CD4-positive, alpha-beta T cell treated with Interferon alpha-2 for 1 hour (primary cell): Measurements from ENCODE around the gene ZNF786.
"Not testable (repeated sequence)": the region's sequence is repeated elsewhere in the genome, so short reads cannot be mapped to it uniquely, and the experiment has no call there.

Experiments
- DNase-seq, 2 donors: peaks; one replicate each; pipeline ENCODE4 v3.0.0-alpha.2; 2020 to 2022

ZNF786 gene, protein sequence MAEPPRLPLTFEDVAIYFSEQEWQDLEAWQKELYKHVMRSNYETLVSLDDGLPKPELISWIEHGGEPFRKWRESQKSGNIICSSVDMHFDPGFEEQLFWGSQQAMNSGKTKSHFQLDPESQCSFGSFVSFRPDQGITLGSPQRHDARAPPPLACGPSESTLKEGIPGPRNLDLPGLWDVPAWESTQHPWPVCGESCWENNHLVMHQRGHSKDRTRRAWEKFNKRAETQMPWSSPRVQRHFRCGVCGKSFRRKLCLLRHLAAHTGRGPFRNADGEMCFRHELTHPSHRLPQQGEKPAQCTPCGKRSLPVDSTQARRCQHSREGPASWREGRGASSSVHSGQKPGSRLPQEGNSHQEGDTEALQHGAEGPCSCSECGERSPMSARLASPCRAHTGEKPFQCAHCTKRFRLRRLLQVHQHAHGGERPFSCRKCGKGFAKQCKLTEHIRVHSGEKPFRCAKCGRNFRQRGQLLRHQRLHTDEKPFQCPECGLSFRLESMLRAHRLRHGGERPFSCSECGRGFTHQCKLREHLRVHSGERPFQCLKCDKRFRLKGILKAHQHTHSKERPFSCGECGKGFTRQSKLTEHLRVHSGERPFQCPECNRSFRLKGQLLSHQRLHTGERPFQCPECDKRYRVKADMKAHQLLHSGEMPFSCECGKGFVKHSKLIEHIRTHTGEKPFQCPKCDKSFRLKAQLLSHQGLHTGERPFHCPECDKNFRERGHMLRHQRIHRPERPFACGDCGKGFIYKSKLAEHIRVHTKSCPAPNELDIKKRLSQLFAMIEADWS

DNA sequence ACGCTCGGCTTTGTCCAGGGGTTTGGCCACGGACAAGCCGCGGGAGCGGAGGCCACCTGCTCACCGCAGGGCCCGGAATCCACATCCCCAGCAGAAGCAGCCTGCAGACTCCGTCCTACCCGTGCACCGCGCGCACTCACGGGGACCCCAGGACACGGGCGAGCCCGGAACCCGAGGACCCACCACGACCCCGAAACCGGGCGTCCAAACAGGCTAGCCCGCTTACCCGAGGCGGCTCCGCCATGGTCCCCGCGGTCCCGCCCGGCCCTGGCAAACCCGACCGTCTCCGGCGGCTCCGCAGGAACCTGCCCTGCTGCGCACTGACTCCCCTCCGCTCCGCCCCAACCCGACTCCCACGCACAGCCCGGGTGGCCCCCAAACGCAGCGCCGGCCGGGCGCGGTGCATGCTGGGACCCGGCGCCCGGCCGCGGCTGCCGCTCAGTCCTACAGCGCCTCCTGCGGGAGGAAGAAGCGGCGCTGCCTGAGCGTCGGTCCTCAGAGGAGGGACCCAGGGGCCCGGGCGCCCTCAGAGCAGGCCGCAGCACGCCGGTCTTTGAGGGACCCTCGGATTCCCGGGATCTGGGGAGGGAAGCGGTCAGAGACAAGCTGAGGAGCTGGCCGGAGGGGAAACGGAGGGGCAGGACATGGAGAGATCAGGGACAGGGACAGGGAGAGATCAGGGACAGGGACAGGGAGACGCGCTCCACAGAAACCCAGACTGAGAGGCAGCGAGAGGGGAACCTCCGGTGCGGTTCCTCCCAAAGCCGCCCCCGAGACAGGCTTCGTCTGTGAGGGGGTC is at the start of gene ZNF786:
Gene ZNF786 (minus strand): TSS at position 322 of the 799 bp plus-strand sequence. CDS start 78 bp downstream, at position 244.
- peak; percentile 90 to 93 for DNase-seq

DNA sequence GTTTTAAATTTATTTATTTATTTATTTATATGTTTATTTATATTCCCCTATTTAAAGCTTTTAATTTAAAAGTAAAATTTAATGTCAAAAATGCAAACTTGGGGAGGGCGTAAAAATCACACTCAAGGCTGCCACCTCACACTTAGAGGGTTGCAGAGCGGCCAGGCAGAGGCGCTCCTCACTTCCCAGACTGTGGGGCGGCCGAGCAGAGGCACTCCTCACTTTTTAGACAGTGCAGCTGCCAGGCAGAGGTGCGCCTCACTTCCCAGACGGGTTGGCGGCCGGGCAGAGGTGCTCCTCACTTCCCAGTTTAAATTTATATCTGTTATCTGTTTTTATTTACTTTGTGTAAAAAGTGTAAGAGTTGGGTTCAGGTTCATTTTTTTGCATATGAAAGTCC is 45.6 kb upstream of the ZNF786 start:
- no peak for DNase-seq

DNA sequence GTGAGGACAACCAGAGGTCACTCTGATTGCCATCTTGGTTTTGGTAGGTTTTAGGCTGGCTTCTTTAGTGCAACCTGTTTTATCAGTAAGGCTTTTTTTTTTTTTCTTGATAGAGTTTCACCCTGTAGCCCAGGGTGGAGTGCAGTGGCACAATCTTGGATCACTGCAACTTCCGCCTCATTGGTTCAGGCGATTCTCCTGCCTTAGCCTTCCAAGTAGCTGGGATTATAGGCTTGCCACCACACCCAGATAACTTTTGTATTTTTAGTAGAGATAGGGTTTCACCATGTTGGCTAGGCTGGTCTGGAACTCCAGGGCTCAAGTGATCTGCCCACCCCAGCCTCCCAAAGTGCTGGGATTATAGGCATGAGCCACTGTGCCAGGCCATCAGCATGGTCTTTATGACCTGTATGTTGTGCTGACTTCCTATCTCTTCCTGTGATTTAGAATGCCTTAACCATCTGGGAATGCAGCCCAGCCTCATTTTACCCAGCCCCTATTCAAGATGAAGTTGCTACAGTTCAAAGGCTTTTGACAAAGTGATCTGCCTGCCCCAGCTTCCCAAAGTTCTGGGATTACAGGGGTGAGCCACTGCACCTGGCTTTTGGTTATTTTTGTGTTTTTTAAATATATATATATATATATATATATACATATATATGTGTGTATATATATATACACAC is 42.7 kb upstream of the ZNF786 start:
- DNase-seq: no peak

DNA sequence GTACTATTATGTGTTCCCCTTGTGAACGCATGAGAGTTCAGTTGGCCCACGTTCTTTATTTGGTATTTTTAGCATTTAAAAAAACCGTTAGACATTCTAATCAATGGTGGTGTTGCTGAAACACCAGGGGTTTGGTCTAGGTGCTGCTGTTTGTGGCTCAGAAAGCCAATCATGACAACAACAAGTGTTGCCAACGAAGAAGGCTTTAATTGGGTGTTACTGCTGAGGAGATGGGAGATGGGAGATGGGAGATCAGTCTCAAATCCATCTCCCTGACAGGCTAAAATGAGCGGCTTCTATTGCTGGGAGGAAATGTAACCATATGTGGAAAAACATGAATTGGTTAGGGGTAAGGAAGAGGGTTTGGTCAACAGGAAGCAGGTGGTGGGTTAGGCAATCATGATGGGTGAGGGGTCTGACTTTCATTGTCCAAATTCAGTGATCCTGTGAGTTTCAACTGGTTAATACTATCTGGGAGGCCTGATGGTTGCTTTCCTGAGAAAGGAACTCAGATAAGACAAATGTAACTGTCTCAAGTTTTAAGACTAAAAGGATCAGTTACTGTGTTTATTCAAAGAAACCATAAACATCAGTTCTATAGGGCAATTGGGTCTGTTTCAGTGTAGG is 40.2 kb upstream of the ZNF786 start:
- DNase-seq: no peak

DNA sequence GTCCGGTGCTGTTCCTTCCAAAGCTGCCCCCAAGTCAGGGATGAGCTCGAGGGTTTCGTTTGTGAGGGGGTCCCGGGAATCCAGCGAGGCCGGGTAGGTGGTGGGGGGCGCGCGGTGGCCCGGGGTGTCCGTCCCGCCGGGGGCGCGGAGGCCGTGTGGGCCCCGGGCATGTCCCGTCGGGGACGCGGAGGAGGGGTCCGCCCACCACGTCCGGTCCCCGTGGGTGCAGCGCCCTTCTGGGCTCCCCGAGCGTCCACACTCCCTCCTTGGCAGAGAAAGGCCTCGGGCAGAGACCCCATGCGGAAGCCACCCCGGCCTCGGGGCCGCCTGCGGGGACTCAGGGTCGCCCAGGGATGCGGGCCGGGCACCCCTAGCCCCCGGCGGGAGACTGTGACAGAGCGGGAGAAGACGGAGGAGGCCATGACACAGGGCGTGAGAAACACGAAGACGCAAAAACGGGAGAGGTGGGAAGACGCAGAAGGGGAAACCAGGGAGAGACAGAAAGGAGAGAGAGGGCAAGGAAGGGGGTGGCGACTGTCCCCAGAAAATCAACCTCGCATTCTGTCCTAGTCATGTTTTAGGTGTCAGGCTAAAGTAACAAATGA is 36.2 kb upstream of the ZNF786 start:
- peak; percentile 25 to 64 for DNase-seq

DNA sequence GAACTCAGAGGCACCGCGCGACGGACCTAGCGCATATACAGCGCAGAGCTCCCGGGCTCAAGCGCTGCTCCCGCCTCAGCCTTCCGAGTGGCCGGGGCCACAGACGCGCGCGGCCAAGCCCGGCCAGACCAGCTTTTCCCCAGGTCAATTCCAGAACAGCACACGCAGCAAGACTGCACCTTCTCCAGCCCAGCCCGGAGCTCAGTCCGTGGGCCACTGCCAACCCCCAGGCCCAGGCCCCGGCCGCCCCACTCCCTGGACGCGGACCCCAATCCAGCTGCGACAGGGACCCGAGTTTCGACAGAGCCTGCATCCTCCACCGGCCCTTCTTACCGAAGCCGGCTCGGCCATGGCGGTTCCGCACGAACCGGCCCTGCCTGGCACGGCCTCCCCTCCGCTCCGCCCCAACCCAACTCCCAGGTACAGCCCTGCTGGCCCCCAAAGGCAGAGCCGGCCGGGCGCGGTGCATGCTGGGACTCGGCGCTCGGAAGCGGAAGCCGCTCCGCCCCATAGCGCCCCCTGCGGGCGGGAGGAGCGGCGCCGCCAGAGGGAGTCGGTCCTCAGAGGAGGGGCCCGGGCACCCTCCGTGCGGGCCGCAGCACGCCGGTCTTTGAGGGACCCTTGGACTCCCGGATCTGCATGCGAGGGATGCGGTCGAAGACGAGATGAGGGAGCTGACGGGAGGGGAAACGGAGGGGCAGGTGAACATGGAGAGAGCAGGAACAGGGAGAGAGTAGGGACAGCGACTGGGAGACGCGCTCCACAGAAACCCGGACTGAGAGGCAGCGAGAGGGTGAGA is 35.5 kb upstream of the ZNF786 start, which contains the start of gene ZNF425:
Gene ZNF425 (minus strand): TSS at position 462 of the 799 bp plus-strand sequence. CDS start 111 bp downstream, at position 351.
- DNase-seq: peak; percentile 90 to 95

DNA sequence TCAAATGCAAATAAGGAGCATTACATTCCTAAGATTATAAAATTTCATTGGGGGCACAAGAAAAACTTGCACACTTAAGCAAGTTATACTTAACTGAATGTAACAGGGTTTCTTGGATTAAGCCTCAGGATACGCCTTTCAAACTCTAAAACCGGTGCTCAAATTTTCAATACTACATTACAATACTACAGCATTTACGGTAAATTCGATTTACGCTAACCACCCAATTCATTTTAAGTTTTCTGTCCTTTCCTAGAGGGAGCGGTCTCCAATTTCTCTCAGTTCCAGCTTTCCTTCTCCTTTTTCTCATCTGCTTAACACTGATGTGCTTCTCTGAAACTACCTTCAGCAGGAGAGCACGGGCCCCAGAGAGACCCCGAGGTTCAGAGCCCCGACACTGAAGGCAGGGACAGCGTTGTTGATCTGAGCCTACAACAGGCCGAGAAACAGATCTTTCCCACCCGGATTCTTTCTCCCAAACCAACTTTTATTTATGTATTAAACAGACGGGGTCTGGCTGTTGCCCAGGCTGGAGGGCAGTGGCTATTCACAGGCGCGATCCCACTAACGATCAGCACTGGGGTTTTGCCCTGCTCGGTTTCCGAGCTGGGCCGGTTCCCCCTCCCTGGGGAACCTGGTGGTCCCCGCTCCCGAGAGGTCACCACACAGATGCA is 34.8 kb upstream of the ZNF786 start:
- no peak for DNase-seq

DNA sequence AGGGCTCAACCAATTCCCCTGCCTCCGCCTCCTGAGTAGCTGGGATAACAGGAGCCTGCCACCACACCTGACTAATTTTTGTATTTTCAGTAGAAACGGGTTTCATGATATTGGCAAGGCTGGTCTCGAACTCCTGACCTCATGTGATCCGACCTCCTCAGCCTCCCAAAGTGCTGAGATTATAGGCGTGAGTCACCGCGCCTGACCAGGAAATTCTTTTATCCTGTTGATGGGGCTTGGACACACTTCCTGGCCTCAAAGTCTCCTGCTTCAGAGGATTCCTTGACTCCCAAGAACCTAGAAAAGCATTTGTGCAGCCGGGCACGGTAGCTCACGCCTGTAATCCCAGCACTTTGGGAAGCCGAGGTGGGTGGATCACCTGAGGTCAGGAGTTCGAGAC is 19.5 kb upstream of the ZNF786 start:
- no peak for DNase-seq

DNA sequence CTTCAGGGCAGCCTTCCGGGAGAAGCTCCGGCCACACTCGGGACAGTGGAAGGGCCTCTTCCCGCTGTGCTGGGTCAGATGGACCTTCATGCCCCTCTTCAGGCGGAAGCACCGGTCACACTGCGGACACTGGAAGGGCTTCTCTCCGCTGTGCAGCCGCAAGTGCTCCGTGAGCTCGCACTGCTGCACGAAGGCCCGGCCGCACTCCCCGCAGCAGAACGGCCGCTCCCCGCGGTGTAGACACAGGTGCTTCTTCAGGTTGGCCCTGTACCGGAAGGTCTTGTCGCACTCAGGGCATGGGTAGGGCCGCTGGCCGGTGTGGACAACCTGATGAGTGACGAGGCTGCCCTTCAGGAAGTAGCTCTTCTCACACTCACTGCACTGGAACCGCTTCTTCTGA is 14.2 kb upstream of the ZNF786 start:
- DNase-seq: no peak

DNA sequence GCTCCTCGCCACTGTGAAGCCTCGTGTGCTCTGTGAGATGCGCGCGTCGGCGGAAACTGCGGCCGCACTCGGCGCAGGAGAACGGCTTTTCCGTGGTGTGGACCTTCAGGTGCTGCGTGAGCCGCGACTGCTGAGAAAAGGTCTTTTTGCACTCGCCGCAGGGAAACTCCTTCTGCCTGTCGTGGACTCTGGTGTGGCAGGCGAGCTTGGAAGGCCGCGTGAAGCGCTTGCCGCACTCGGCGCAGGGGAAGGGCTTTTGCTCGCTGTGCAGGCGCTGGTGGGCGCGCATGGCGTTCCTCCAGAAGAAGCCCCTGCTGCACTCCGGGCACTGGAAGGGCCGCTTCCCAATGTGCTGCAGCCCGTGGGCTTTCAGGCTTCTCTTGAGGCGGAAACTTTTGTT is 13.7 kb upstream of the ZNF786 start:
- no peak for DNase-seq

DNA sequence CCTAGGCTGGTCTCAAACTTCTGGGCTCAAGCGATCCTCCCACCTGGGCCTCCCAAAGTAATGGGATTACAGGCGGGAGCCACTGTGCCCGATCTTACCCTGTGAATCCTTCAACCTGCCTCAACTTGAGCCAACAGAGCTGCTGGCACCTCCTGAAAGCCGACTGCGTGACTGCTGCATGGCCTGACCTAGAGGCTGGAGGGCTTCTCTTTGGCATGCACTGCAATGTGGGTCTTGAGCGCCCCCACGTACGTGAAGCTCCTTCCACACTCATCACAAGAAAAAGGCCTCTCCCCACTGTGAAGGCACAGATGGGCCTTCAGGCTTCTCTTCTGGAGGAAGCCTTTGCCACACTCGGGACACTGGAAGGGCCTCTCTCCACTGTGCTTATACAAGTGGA is 12.9 kb upstream of the ZNF786 start:
- no peak for DNase-seq

DNA sequence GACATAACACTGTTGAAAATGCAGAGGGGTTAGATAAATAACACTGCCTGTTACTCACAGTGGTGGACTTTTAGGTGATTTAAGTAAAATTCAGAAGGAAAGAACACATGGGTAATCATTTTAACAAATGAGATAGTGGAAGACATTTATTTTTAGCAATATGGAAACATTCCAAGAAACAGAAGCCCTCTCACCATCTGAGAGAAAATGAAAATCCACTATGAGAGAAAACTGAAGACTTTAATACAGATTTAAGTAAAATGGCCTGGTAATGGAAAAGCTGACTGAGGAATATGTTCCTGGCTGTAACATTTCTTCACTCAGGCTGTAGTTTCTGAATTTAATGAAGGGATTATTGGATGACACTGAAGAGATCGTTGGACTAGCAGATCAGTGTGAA is 12.1 kb upstream of the ZNF786 start:
- DNase-seq: no peak

DNA sequence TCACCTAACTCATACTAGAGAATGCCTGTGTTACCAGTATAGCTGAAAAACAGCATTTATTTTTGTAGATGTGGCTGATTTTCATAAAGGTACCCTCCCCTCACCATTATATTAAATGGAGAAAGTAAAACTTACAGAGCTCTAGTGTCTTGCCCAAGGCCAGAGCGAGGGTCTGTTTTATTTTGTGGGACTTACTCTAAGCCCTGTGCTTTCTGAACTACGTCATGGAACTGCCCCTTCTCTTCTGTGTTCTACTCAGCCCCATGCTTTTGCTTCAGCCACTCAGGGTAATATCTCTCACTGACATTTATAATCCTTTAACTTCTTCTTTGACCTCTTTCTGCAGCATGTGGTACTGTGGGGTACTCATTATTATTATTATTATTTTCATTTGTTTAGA is 10.3 kb upstream of the ZNF786 start:
- no peak for DNase-seq

DNA sequence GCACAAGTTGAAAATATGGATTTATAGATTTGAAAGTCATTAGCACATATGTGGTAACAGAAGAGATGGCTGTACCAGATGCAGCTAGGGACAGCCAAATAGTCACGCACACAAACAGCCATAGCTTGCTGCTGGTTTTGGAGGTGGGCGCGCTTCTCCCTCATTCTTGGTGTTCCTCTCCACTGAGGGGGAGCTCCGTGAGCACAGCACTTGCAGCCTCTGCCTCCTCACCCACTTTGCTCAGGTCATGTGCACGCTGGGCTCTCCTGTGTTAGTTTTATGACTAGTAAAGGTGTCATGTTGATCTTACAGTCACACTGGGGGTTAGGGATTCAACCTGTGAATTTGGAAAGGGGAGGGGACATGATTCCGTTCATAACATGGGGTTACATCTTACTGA is 8.5 kb upstream of the ZNF786 start:
- DNase-seq: no peak

DNA sequence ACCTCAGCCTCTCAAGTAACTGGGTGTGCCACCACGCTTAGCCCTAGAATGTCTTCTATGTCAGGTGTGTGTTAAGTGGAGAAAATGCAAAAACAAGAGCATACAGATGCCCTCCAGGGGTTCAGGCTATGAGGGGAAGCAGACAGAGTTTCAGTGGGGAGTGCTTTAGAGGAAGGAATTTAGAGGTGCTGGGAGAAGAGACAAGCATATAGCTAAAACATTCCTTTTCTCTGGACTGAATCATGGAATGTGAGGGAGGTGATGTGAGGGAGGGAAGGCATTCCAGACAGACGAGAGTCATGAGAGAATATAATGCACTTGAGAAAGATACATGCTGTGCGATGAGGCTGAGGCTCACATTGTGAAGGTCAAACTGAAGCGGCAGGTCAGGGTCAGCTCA is 6.6 kb upstream of the ZNF786 start:
- DNase-seq: no peak

DNA sequence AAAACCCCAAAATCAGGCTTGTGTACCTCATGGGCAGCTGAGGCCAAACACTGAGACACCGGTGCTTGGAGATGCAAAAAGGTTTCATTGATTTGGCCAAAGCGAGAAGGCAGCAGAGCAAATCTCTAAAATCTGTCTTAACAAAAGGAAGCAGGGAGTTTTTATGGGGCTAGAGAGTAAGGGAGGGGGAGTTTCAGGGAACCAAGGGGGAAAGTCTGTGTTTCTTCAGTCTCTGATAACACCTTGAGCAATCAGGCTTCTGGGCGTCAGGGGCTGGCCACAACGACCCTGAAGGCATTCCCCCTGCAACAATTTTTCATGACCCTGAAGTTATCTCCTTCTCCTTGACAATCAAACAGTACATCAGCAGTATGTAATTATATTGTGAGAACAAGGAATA is 2.7 kb upstream of the ZNF786 start:
- no peak for DNase-seq

DNA sequence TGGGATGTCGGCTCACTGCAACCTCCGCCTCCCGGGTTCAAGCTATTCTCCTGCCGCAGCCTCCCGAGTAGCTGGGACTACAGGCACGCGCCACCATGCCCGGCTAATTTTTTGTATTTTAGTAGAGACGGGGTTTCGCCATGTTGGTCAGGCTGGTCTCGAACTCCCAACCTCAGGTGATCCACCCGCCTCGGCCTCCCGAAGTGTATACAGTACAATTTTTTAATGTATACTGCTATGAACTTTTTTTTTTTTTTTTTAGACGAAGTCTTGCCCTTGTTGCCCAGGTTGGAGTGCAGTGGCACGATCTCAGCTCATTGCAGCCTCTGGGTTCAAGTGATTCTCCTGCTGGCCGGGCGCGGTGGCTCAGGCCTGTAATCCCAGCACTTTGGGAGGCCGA is 1.7 kb upstream of the ZNF786 start:
- not testable (repeated sequence) for DNase-seq

DNA sequence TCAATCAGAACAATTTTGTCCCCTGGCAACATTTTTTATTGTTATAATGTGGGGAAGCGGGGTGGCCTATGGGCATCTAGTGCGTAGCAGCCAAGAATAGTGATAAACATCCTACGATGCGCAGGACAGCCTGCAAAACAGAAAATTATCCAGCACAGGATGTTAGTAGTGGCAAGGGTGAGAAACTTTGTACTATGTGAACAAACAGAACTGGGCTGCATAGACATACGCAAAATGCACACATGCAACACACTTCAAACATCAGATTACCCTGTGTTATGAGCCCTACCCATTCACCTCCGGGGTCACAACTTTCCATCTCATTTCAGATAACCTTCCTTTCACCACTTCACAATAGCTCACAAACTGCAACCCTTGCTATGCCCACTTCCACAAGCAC is 3.1 kb downstream of the ZNF786 start:
- DNase-seq: no peak

DNA sequence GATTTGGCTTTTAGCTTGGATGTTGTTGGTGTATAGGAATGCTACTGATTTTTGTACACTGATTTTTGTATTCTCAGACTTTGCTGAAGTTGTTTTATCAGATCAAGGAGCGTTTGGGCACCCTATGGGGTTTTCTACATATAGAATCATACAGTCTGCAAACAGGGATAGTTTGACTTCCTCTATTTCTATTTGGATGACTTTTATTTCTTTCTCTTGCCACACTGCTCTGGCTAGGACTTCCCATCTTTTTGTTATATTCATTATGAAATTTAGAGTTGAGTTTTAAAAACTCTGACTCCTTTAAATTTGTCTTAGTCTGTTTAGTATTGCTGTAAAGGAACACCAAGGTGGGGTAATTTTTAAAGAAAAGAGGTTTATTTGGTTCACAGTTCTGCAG is 4.7 kb downstream of the ZNF786 start:
- DNase-seq: no peak

DNA sequence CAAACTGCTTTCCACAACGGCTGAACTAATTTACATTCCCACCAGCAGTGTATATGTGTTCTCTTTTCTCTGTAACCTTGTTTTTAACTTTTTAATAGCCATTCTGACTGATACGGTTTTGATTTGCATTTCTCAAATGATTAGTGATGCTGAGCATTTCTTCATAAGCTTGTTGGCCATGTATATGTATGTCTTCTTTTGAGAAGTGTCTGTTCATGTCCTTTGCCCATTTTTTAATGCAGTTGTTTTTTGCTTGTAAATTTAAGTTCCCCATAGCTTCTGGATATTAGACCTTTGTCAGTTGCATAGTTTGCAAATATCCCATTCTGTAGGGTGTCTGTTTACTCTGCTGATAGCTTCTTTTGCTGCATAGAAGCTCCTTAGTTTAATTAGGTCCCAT is 6.1 kb downstream of the ZNF786 start:
- no peak for DNase-seq
